ENCODE results near the gene COL2A1. TPM values are rescaled to one million over a fixed set of nuclear protein-coding genes. Genes with fewer than 3 reads are reported as not detected.
A peak's percentile ranks its signal among the peaks of the same experiment; 100 is the strongest.

The COL2A1 gene
- total and polyA plus RNA-seq, 8 donors: 0.06 to 91.3 (median 71.0) TPM; not detected in 1

- intact Hi-C loops (cut with DNase I): no loop called here
- Histone ChIP-seq H3K36me3 (no peaks in the 10 kb centered on the region), H3K9me3 (no peaks in the 10 kb centered on the region), H3K4me1 (no peaks in the 10 kb centered on the region), H3K27me3 (peaks cover 0 to 12% of the 10 kb centered on the region in 2 donors), H3K27ac (no peak overlapping the region), H3K4me3 (no peak overlapping the region)
- ATAC-seq (no peak), DNase-seq (no peak)
- TF ChIP-seq CTCF (IDR thresholded peaks at IDR 0.05): no peak
Observed at GRCh38 chr12:48022180-48022521, 17.9 kb upstream of the COL2A1 start.

- H3K9me3 ChIP-seq: no peaks in the 10 kb centered on the region
- TF ChIP-seq CTCF (IDR thresholded peaks at IDR 0.05): no peak
- DNase-seq (peak in 2 of 4 donors; percentile 53 to 70), ATAC-seq (peak; percentile 88)
- H3K36me3 ChIP-seq: no peaks in the 10 kb centered on the region
- H3K4me3 ChIP-seq: no peak overlapping the region
- intact Hi-C loops (cut with DNase I): no loop called here
- H3K4me1 ChIP-seq: no peaks in the 10 kb centered on the region
- H3K27me3 ChIP-seq: peaks cover 0 to 16% of the 10 kb centered on the region in 2 donors
- no peak overlapping the region for H3K27ac ChIP-seq
Observed at GRCh38 chr12:48021485-48022179, 17.4 kb upstream of the COL2A1 start.

DNA sequence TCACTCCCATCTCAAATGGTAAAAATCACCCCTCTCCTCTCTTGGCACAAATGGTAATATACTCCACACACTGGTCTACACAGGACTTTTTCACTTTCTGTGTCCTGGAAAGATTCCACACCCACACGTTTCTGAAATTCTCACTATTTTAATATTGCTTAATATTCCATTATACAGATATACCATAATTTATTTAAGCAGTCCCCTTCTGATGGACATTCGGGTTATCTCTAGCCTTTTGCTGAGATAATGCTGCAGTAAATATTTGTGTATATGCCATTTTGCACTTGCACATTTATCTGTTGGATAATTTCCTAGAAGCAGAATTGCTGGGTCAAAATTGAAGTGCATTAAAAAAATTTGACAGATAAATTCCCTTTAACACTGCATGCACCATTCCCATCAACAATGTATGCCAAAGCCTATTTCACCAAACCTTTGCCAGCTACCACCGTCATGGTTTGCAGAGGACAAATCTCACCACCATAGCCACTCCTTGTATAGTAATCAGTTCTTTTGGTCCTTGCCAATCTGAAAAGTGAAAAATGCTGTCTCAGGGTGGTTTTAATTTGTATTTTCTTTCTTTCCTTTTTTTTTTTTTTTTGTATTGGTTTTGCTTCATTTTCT, 15.5 kb upstream of the COL2A1 start:
- Histone ChIP-seq H3K4me3 (no peak overlapping the region), H3K9me3 (no peaks in the 10 kb centered on the region), H3K4me1 (no peaks in the 10 kb centered on the region), H3K27ac (no peak overlapping the region), H3K27me3 (peaks cover 0 to 23% of the 10 kb centered on the region in 2 donors), H3K36me3 (no peaks in the 10 kb centered on the region)
- intact Hi-C loops (cut with DNase I): no loop called here
- DNase-seq (no peak), ATAC-seq (no peak)
- TF ChIP-seq CTCF (IDR thresholded peaks at IDR 0.05): no peak

- no peak overlapping the region for H3K27ac ChIP-seq
- peaks cover under 1 to 26% of the 10 kb centered on the region in 2 donors for H3K27me3 ChIP-seq
- no peak for DNase-seq
- no peak for ATAC-seq
- H3K36me3 ChIP-seq: no peaks in the 10 kb centered on the region
- intact Hi-C loops (cut with DNase I): no loop called here
- no peak for TF ChIP-seq CTCF (IDR thresholded peaks at IDR 0.05)
- H3K9me3 ChIP-seq: no peaks in the 10 kb centered on the region
- H3K4me1 ChIP-seq: no peaks in the 10 kb centered on the region
- no peak overlapping the region for H3K4me3 ChIP-seq
Observed at GRCh38 chr12:48018618-48018995, 14.3 kb upstream of the COL2A1 start.

- DNase-seq: no peak
- Histone ChIP-seq H3K9me3 (no peaks in the 10 kb centered on the region), H3K27me3 (peaks cover 3 to 25% of the 10 kb centered on the region in 2 donors), H3K27ac (no peak overlapping the region), H3K4me1 (no peaks in the 10 kb centered on the region), H3K36me3 (no peaks in the 10 kb centered on the region), H3K4me3 (no peak overlapping the region)
- ATAC-seq: no peak
- intact Hi-C loops (cut with DNase I): no loop called here
- no peak for TF ChIP-seq CTCF (IDR thresholded peaks at IDR 0.05)
Observed at GRCh38 chr12:48017921-48018617, 13.8 kb upstream of the COL2A1 start.
